Endodermal cell (in vitro differentiated cells): Measurements from ENCODE around the gene BLCAP. TPM values are rescaled to one million over a fixed set of nuclear protein-coding genes. Genes with fewer than 3 reads are reported as not detected.
A peak's percentile ranks its signal among the peaks of the same experiment; 100 is the strongest.
"Not testable (repeated sequence)": the region's sequence is repeated elsewhere in the genome, so short reads cannot be mapped to it uniquely, and the experiment has no call there.

ENCODE experiments used
- DNase-seq: peaks from one replicate; pipeline ENCODE4 v3.0.0-alpha.2; 2017
- H3K27ac ChIP-seq: 2 replicates; pipeline ENCODE4 v1.5.1; 2013; ENCODE audit warnings: mild to moderate bottlenecking, low read depth, low read length, moderate library complexity
- H3K27me3 ChIP-seq: 2 replicates; pipeline ENCODE4 v1.6.1; 2013; ENCODE audit warnings: mild to moderate bottlenecking, low read length, moderate library complexity; ENCODE audit not compliant: insufficient read depth, control insufficient read depth, poor library complexity, severe bottlenecking
- H3K36me3 ChIP-seq: 2 replicates; pipeline ENCODE4 v1.7.0; 2013; ENCODE audit warnings: mild to moderate bottlenecking, low read length, moderate library complexity; ENCODE audit not compliant: control insufficient read depth, insufficient read depth
- H3K4me1 ChIP-seq: one replicate; pipeline ENCODE4 v1.7.0; 2013; ENCODE audit warnings: low read length; ENCODE audit not compliant: control insufficient read depth, insufficient read depth
- H3K4me3 ChIP-seq: 2 replicates; pipeline ENCODE4 v1.5.1; 2013; ENCODE audit warnings: mild to moderate bottlenecking, low read length, moderate library complexity
- H3K9ac ChIP-seq: 2 replicates; pipeline ENCODE4 v1.6.1; 2013; ENCODE audit warnings: mild to moderate bottlenecking, low read length, moderate library complexity; ENCODE audit not compliant: poor library complexity, severe bottlenecking; ENCODE audit errors: extremely low read depth
- H3K9me3 ChIP-seq: 2 replicates; pipeline ENCODE4 v1.6.1; 2013; ENCODE audit warnings: mild to moderate bottlenecking, low read length, moderate library complexity; ENCODE audit not compliant: control insufficient read depth
- H3K27ac Mint-ChIP-seq: 2 replicates; pipeline ENCODE4 v1.8.0; 2020; ENCODE audit warnings: mixed read lengths
- H3K27me3 Mint-ChIP-seq: 2 replicates; pipeline ENCODE4 v1.8.0; 2021; ENCODE audit warnings: mild to moderate bottlenecking, mixed read lengths; ENCODE audit not compliant: insufficient read depth
- H3K36me3 Mint-ChIP-seq: 2 replicates; pipeline ENCODE4 v1.8.0; 2020; ENCODE audit warnings: low read depth, mixed read lengths
- H3K4me1 Mint-ChIP-seq: 2 replicates; pipeline ENCODE4 v1.8.0; 2020; ENCODE audit warnings: mixed read lengths
- H3K4me3 Mint-ChIP-seq: 2 replicates; pipeline ENCODE4 v1.8.0; 2020; ENCODE audit warnings: mild to moderate bottlenecking, moderate library complexity, mixed read lengths
- H3K9me3 Mint-ChIP-seq: 2 replicates; pipeline ENCODE4 v1.8.0; 2020; ENCODE audit warnings: mild to moderate bottlenecking, mixed read lengths
- WGBS, 2 experiments: methylation state at CpG; one replicate each; pipeline versions ENCODE4 v1.1.5 to v1.1.7; 2013; ENCODE audit warnings: missing lambda C conversion rate in 2 of 2, mixed read lengths in 1 of 2; ENCODE audit not compliant: insufficient coverage in 1 of 2, insufficient read length in 1 of 2; 5-methylcytosine and 5-hydroxymethylcytosine counted together
- total RNA-seq, 2 donors: library from RNA; stranded (reverse); fragmentation: NEBNext Ultra II Directional in 1 of 2; extraction: Animal tissue kit (Norgen Biotek cat#: 25700) in 1 of 2; gene quantifications; 2 replicates in 1 of 2; 3 replicates in 1 of 2; pipeline ENCODE4 v1.2.1, GENCODE V29; 2021
- TF ChIP-seq, protein P1 (sequence below): fragments of 200-600 bp; sonication (generic); conservative IDR thresholded peaks from 2 replicates; pipeline ENCODE4 v1.5.0; 2021; ENCODE audit warnings: antibody characterized with exemption, mild to moderate bottlenecking

The BLCAP gene
- total RNA-seq, 2 donors from 2014 or later: 32.5 to 56.5 TPM

DNA sequence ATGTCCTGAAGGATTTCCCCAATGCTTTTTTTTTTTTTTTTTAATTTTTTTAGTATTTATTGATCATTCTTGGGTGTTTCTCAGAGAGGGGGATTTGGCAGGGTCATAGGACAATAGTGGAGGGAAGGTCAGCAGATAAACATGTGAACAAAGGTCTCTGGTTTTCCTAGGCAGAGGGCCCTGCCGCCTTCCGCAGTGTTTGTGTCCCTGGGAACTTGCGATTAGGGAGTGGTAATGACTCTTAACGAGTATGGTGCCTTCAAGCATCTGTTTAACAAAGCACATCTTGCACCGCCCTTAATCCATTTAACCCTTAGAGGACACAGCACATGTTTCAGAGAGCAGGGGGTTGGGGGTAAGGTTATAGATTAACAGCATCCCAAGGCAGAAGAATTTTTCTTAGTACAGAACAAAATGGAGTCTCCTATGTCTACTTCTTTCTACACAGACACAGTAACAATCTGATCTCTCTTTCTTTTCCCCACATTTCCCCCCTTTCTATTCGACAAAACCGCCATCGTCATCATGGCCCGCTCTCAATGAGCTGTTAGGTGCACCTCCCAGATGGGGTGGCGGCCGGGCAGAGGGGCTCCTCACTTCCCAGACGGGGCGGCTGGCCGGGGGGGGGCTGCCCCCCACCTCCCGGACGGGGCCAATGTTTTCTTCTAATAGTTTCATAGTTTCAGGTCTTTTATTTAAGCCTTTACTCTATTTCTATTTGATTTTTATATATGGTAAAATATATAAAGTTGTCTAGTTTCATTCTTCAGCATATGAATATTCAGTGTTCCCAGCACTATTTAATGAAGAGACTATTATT lies 22.6 kb upstream of the BLCAP start:
- WGBS, 2 experiments: 61 to 91% methylated on average over 5 to 12 of the region's 16 CpGs
- peak overlapping the region; percentile 79 for H3K27ac Mint-ChIP-seq
- H3K27me3 Mint-ChIP-seq, H3K4me3 Mint-ChIP-seq, DNase-seq, H3K27ac ChIP-seq, H3K9me3 ChIP-seq, H3K27me3 ChIP-seq, H3K4me1 ChIP-seq, H3K36me3 Mint-ChIP-seq, H3K36me3 ChIP-seq, H3K4me1 Mint-ChIP-seq, H3K9ac ChIP-seq, H3K9me3 Mint-ChIP-seq, H3K4me3 ChIP-seq: not testable (repeated sequence)

DNA sequence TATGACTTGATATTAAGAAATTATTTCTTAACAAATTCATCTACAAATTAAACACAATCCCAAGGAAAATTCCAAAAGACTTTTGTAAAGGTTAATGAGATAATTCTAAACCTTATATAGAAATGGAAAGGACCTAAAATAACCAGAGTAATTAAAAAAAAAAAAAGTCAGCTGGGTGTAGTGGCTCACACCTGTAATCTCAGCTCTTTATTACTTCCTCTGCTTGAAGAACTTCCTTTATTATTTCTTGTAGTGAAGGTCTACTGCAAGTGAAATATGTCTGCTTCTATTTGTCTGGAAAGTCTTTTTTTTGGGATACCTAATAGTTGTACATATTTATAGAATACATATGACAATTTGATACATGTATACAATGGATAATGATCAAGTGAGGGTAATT lies 20.2 kb upstream of the BLCAP start:
- no peak overlapping the region for H3K4me3 Mint-ChIP-seq
- peaks cover 4% of the 10 kb centered on the region for H3K9me3 Mint-ChIP-seq
- Histone ChIP-seq H3K4me1 (no peaks in the 10 kb centered on the region), H3K27me3 (no peaks in the 10 kb centered on the region), H3K9me3 (no peaks in the 10 kb centered on the region), H3K27ac (no peak overlapping the region), H3K9ac (no peak overlapping the region), H3K36me3 (no peaks in the 10 kb centered on the region), H3K4me3 (no peak overlapping the region)
- TF ChIP-seq, protein P1, sequence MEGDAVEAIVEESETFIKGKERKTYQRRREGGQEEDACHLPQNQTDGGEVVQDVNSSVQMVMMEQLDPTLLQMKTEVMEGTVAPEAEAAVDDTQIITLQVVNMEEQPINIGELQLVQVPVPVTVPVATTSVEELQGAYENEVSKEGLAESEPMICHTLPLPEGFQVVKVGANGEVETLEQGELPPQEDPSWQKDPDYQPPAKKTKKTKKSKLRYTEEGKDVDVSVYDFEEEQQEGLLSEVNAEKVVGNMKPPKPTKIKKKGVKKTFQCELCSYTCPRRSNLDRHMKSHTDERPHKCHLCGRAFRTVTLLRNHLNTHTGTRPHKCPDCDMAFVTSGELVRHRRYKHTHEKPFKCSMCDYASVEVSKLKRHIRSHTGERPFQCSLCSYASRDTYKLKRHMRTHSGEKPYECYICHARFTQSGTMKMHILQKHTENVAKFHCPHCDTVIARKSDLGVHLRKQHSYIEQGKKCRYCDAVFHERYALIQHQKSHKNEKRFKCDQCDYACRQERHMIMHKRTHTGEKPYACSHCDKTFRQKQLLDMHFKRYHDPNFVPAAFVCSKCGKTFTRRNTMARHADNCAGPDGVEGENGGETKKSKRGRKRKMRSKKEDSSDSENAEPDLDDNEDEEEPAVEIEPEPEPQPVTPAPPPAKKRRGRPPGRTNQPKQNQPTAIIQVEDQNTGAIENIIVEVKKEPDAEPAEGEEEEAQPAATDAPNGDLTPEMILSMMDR: no peak
- H3K4me1 Mint-ChIP-seq: peaks cover 2% of the 10 kb centered on the region
- H3K27ac Mint-ChIP-seq: no peak overlapping the region
- no peaks in the 10 kb centered on the region for H3K36me3 Mint-ChIP-seq
- peaks cover 2% of the 10 kb centered on the region for H3K27me3 Mint-ChIP-seq
- DNase-seq: no peak

DNA sequence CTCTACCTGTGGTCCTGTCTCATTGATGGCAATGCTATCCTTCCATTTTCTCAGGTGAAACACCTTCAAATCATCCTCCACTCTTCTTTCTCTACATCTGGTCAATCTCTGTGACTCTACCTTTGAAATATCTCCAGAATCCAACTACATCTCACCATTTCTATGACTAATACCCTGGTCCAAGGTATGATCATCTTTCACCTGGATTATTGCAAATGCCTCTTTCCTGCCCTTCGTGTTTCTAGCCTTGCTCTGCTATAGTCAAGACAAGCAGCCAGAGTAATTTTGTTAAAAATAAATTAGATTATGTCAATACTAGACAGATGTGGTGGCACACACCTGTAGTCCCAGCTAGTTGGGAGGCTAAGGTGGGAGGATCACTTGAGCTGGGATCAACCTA lies 17.8 kb upstream of the BLCAP start:
- no peak overlapping the region for H3K9ac ChIP-seq
- H3K4me1 ChIP-seq: no peaks in the 10 kb centered on the region
- Mint-ChIP-seq H3K36me3 (no peaks in the 10 kb centered on the region), H3K4me1 (peaks cover 2% of the 10 kb centered on the region), H3K27me3 (peaks cover 2% of the 10 kb centered on the region), H3K4me3 (no peak overlapping the region), H3K9me3 (peaks cover 4% of the 10 kb centered on the region), H3K27ac (no peak overlapping the region)
- no peaks in the 10 kb centered on the region for H3K36me3 ChIP-seq
- H3K27me3 ChIP-seq: no peaks in the 10 kb centered on the region
- H3K9me3 ChIP-seq: no peaks in the 10 kb centered on the region
- WGBS, 2 experiments: 95% methylated on average over 1 of the region's 1 CpG; no CpG with 5 or more reads in 1 of the 2 experiments
- no peak overlapping the region for H3K27ac ChIP-seq
- DNase-seq: no peak
- H3K4me3 ChIP-seq: no peak overlapping the region
- TF ChIP-seq, protein P1: no peak
